Stimulated activated CD4-positive, alpha-beta T cell treated with anti-CD3 and anti-CD28 coated beads, TNF-alpha, amount 100 ng/mL, for 1 hour (primary cell): Measurements from ENCODE around the gene SSBP3.
"Not testable (repeated sequence)": the region's sequence is repeated elsewhere in the genome, so short reads cannot be mapped to it uniquely, and the experiment has no call there.

Experiments used
- DNase-seq, 3 donors: peaks; one replicate each; pipeline ENCODE4 v3.0.0-alpha.2; 2020; ENCODE audit warnings: low read depth in 3 of 3, low spot score in 1 of 3

SSBP3 gene

DNA sequence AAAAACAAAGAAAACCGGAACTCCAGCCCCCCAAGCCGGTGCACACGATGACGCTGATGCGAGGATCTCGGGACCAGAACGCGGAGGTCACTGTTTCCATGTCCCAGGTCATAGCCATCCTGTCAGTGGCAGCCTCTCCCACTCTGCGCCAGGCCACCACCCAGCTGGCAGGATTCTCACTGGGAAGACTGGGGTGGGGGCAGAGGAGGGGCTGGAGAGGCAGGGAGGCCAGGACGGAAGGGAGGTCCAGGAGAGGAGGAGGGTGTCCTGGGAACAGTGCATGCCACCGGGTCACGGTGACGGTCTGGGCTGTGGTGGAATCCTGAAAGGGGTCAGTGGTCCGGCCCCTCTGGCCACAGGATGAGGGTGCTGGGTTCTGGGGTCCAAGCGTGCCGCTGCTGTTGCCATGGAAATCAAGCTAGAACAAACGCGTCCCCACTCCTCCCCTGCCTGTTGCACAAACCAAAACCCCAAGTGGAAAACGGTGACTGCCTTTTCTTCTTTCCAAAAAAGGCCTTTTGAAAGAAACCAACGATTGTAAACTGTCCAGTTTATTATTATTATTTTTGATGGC, 180.1 kb downstream of the SSBP3 start:
- no peak for DNase-seq

DNA sequence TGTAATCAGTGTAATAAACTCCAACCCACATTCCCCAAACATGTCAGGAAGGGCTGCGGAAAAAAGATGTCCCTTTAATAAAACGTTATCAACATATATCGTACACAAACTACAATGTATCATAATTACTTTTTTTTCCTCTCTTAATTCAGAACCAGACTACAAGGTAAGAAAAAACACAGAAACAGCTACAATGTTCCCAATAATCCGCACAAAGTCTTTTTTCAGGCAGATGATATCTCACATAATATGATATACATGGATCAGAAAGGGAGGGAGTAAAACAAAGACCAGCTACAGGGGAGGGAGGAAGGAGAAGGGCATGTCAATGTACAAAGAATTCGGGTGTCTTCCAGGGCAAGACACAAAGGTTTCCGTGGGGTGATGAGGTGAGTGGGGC, 180.8 kb downstream of the SSBP3 start:
- no peak for DNase-seq

DNA sequence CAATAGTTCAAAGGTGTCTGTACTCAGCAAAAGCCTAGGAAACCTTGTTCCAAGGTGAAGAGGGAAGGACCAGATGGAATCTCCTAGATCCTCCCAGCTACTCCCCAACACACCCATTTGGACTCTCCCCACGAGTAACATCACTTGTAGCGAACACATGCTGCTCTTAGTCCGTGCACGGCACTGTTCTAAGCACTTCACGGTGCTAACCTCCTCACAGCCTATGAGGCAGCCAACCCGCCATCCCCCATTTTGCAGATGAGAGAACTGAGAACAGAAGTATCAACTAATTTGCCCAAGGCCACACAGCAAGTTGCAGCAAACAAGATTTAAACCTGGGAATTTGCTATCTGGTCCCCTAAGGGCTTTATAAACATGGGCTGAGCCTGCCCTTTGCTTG, 182.0 kb downstream of the SSBP3 start:
- no peak for DNase-seq

DNA sequence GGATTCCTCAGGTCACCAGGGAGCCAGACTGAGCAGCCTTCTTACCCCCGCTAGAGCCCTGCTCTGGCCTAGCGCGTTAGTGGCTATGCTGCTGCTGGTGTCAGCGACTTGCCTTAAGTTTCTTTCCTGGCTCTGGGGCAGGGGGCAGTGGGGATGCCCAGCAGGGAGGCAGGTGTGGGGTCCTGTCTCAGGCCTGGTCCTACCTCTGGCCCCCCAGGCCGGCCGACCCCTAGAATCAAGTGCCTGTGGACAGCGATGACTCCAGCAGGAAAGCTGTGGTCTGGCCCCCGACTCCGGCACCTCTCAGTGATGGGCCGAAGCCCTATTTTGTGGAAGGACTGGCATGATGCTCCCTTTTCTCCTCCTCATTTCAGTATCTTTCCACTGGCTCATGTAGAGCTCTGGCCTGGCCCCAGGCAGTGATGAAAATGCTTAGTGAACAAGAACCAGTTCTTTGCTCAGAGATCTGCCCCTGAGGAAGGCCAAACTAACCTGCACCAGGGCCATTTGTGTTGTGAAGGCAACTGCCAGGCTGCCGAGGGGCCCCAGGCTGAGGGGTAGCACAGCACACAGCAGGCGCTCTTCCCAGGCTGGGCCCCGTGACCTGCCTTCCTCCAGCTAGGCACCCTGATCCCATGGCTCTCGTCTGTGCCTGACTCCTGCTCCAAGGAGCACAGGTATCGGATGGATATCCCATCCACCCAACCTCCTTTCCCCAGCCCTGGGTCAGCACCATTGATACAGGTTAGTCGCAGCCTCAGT, 182.6 kb downstream of the SSBP3 start:
- no peak for DNase-seq

DNA sequence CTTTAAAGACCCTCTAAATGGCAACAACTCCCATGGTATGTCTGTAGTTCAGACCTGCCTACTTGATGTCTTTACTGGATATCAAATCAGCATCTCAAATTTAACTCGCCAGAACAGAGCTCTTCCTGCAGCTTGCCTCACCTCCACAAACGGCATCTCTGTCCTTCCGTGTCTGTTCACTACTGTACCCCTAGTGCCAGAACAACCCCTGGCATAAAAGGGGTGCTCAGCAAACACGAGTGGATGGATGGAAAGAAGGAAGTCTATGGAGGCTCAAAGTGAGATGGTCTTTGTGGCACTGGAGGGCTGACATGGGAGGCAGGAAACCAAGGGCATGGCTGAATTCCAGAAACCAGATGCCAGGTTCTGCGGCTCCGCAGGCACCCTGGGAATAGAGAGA, 183.5 kb downstream of the SSBP3 start:
- DNase-seq, result no peak

DNA sequence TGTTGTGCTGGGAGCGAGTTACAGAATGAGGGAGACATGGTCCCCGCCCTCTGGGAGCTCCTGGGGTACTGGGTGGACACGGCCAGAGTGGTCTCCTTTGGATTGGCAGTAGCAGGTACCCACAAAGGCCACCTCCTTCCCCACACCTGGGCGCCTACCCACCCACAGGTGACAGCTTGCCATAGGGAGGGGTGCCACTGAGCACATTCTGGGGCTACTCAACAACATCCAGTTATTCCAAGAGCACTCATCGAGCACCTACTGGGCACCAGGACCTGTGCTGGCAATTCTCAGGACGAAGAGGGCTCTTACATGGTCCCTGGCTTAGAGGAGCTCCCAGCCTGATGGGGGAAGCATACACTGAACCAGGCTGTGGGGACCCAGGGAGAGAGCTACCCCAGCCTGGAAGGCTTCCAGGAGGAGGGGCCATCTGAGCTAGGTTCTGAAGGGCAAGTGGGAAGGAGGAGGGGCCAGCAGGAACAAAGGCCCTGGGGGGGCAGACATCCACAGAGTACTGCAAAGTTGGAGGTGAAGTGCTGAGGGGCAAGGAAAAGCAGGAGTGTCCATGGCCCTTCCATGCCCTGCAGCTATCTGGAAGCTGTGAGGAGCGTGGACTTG, 184.2 kb downstream of the SSBP3 start:
- no peak for DNase-seq

DNA sequence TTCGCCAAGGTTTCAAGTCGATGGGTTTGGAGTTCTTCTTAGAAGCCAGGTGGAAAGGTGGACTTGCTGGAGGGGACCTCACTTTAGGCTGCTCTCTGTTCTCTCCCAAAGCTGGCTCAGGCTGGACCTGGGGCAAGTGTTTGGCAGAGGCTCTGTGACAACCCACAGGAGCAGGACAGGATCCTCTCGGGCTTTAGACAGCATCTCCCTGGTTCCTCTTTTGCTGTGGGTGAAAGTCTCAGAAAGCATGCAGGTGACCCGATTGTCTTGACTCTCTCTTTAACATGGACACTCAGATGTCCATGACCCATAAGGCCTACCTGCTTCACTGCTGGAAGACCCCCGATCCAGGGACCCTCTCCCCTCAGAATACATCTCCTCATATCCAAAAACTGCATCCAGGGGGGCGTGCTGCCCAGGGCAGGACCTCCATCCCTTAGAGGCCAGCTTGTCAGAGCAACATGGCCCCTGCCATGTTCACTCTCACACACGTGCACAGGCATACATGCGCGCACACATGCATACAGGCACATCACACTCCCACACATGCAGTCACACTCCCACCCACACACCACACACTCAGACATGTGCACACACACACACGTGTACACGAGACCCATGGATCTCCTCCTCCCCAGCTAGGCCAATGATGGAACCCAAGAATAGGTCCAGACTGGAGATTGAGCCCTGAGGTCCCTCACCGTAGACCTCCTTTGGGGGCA, 184.9 kb downstream of the SSBP3 start:
- DNase-seq, result no peak

DNA sequence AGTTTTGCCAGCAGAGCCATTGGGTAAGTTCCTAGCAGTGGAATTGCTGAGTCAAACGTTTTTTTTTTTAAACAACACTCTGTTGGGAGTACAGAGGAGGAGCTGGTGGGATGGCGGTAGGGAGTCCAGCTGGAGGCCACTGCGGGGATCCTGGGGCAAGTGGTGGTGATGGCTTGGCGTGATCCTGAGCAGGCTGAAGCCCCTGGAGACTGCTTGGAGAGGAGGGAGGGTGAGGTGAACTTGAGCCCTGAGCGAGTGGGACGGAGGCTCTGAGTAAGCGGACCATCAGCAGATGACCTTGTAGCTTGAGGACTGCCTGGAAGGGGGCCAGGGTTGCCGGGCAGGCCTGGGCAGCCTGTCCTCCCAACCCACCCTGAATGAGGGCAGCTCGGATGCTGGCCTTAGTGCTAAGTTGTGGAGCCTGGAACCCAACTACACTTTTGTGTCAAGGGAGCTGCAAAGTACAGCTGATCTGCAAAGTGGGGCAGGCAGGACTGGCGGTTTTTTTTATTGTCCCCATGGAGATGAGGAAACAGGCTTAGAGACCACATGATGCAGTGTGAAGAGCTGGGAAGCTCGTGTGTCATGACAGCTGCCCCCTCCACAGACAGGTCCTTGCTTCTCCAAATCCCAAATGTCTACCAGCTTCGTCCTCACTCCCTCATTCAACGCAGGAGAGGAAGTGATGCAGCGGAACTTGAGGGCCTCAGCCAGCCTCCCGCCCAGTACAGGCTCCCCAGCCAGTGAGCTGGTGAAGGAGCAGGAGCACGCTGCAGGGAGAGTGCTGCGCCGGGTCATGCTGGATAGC, 186.0 kb downstream of the SSBP3 start:
- no peak for DNase-seq

DNA sequence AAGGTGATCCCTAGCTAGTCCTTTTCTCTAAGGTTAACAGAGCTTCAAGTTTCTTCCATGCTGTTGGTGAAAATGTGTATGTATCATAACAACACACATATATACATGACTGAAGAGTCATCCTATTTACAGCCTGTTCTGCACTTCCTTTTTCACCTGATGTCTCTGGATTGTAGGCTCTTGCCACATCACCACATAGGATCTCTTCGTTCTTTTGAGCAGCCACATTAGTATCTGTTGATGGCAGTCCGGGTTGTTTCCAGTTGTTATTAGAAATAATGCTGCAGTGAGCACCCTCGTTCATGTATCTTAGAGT, 186.5 kb downstream of the SSBP3 start:
- DNase-seq, result no peak

DNA sequence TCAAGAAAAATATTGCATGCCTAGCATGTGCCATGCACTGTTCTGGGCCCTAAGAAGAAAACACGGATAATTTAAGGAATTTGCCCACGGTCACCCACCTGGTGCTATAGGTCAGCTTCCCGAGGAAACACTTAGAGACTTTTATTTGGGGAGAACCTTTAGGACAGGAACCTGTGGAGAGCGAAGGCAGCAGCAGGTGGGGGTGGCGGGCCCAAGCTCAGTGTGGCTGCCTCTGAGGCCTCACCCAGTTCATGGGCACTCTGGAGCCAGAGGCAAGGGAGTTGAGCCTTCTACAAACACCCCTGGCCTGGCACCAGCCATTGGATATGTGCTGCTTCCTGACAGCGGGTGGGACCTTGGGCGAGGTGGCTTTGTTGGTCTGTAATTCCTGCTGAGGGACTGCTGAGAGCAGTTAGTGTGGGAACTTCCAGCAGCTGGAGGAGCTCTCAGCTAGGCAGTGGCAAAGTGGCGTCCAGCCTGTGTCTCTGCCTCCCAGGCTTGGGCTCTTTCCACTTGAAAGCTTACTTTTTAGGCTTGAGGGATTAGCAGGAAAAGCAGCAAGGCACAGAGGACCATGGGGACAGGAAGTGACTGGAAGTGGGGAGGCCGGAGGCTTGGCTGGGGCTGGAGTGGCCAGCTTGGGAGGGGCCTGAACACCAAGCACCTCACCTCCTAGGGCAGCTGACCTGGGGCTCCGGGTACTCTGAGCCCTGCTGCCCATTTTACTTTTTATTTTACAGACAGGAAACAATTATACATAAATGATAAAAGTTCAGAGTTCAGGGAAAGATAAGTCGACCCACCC, 187.1 kb downstream of the SSBP3 start:
- no peak for DNase-seq

DNA sequence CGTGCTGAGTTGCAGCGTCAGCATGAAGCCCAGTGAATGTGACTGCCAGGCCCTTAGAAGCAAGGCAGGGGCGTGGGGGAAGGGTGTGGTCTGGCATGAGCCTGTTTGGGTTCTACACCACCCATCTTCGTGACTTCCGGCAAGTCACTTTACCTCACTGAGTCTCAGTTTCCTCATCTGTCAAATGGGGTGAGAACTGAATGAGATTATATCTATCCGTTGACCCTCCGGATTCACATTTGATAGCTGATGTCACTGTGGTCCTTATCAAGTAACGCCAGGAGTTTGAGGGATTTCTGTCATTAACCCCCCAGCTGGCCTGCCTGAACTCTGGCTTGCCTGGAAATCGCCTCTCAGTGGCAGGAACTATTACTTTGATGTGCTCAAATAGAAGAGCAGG, 190.7 kb downstream of the SSBP3 start:
- DNase-seq, result no peak

DNA sequence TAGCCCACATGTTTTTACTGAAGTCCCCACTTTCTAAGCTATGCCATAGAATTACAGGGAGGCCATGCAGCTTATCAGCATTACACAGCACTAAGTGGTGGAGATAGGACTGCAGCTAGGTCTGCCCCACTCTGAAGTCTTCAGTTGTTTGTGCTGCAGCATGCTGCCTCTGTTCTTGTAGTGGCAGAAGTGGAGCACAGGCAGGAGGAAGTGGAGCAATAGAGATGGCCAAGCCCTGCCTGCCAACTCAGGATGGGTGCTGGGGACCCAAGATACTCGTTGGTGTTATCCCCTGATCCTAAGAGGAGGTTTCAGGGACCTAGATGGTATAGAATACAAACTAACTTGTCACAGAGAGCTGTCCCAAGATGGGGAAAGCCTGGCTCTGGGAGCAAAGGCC, 193.3 kb downstream of the SSBP3 start:
- DNase-seq, result no peak

DNA sequence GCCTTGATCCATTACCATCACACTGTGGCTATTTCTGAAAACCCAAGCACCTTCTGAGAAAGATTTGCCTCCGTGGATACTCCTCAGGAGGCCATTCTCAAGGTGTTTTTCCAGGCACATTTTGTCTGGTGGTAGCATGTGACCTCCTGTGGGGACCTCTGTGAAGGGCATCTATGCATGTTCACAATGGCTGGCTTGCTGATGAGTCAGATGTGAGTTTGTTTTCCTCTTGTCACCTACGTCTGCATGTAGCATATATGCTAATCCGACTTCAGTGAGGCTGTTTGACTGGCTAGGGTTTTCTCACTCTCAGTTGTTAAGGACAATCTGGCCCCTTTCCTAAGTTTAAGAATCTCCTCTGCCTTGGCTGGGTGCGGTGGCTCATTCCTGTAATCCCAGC, 198.3 kb downstream of the SSBP3 start:
- not testable (repeated sequence) for DNase-seq

DNA sequence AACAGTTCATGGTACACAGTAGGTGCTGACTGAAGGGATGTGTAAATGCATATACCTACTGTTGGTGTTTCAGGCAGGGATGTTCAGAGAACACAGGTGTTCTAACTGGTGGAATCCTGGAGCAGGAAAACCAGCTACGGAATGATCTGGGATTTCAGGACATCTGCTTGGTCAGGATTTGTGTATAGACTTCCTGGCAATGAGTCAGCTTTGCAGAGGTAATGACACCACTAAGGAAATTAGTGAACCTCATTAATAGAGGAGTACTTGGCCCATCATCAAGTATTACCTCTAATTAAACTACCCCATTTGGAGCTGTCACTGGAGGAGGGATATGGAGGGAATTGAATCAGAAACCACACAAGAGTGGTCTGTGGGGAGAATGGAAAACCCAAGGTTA, 198.9 kb downstream of the SSBP3 start:
- no peak for DNase-seq

DNA sequence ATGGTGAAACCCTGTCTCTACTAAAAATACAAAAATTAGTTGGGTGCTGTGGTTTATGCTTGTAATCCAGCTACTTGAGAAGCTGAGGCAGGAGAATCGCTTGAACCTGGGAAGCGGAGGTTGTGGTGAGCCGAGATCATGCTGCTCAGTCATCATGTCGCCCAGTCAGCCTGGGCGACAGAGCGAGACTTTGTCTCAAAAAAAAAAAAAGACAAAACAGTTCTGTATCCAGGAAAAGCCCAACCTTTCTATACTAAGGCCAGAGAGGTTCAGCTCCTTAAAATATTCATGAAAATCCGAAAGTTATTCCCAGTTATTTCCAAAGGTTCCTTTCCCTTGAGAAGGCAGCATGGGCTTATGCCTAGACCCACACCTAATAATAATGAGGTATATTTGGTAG, 202.0 kb downstream of the SSBP3 start:
- DNase-seq, result no peak

DNA sequence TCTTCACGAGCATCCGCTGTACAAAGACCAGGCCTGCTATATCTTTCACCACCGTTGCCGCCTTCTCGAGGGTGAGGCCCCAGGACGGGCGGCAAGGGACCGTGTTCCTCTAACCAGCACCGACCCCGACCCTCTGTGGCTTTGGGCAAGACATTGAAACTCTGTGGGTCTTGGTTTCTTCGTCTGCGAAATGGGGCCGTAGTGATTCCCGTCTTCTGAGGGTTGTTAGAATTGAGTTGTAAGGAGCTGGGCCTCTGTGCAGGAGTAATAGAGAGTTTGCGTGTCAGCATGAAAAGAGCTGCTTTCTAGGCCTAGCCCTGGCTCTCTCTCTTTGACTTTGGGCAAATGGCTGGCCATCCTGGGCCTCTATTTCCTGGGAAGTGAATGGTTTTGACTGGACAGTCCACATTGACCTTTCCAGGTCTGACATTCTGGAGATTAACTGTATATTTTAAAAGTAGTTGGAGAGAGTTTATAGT, 205.6 kb downstream of the SSBP3 start:
- no peak for DNase-seq

DNA sequence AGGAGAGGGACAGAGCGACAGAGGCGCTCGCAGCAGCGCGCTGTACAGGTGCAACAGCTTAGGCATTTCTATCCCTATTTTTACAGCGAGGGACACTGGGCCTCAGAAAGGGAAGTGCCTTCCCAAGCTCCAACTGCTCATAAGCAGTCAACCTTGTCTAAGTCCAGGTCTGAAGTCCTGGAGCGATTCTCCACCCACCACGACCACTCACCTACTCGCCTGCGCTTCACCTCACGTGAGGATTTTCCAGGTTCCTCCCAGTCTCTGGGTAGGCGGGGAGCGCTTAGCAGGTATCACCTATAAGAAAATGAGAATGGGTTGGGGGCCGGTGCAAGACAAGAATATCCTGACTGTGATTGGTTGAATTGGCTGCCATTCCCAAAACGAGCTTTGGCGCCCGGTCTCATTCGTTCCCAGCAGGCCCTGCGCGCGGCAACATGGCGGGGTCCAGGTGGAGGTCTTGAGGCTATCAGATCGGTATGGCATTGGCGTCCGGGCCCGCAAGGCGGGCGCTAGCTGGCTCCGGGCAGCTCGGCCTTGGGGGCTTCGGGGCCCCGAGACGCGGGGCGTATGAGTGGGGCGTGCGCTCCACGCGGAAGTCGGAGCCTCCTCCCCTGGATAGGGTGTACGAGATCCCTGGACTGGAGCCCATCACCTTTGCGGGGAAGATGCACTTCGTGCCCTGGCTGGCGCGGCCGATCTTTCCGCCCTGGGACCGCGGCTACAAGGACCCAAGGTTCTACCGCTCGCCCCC, 206.3 kb downstream of the SSBP3 start, which contains the start of the genes CYB5RL and MRPL37:
CYB5RL (minus strand) TSS at position 266 of the 754 bp plus-strand sequence. CDS start 4,414 bp downstream, outside the sequence.
MRPL37 (plus strand) TSS at position 403 of the 754 bp plus-strand sequence; CDS start at position 480, 77 bp downstream.
- peak; percentile 67 to 78 (median 75) for DNase-seq

DNA sequence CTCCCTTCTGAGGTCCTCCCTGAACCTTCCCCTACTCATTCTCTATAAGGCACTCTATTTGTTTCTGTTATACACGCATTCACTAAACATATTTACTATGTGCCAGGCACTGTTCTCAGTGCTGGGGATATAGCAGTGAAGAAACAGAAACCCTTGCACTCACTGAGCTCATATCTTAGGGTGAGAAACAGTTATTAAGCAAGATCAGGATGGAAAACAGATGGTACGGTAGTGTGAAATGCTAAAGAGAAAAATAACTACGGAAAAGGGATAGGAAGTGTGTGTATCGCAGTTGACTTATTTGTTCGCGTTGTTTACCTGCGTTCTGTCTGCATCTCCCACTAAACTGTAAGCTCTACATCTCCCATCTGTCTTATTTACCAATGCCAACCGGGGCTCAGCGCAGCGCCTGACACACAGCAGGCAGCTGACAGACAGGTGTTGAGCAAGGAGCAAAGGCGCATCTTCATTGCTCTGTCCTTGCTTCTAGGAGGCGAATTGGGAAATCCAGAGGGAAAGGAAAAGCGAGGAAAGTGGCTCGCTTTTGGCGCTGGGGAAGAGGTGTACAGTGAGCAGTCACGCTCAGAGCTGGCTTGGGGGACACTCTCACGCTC, 206.9 kb downstream of the SSBP3 start:
- DNase-seq, result no peak

DNA sequence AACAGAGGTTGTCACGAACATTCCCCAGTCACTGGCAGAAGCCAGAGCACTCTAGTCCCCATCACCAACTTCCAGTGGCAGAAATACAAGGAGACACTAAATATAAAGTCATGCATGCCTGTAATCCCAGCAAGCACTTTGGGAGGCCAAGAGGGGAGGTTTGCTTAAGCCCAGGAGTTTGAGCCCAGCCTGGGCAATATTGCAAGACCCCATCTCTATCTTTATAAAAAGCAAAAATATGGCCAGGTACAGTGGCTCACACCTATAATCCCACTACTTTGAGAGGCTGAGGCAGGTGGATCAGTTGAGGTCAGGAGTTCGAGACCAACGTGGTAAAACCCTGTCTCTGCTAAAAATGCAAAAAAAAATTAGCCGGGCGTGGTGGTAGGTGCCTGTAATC, 212.7 kb downstream of the SSBP3 start:
- no peak for DNase-seq
